IMR-90 (cell line): Measurements from ENCODE around the gene PLXDC1. TPM values are rescaled to one million over a fixed set of nuclear protein-coding genes. Genes with fewer than 3 reads are reported as not detected.
A peak's percentile ranks its signal among the peaks of the same experiment; 100 is the strongest.

ENCODE experiments used
- ATAC-seq: fragments of 200-7000 bp; cut with Tn5 transposase; 2 replicates; pipeline ENCODE4 v1.9.1; 2020; ENCODE audit warnings: low read depth, mild to moderate bottlenecking, moderate library complexity
- BruUV-seq: library from RNA; stranded (reverse); fragments of 400-500 nt; replicated peaks from 2 replicates; lab custom pipeline; 2021; lab: Mats Ljungman, UMichigan
- CTCF ChIA-PET: fragments of 300-600 bp; formaldehyde crosslinking; extraction: SDS; loops from one replicate; lab custom pipeline; 2021; ENCODE audit warnings: antibody characterized with exemption; lab: Yijun Ruan, JAX
- POLR2A ChIA-PET: fragments of 300-600 bp; sonication (Branson Sonifier 250); formaldehyde crosslinking; loops from one replicate; lab custom pipeline; 2022; ENCODE audit warnings: antibody characterized with exemption; ENCODE audit not compliant: unreplicated experiment; lab: Charles Lee
- DNase-seq: peaks from one replicate; pipeline ENCODE4 v3.0.0; 2013
- H2AFZ ChIP-seq: replicated peaks from 2 replicates; pipeline ENCODE3; 2013; ENCODE audit warnings: low read length, mild to moderate bottlenecking; ENCODE audit not compliant: poor library complexity
- H2AK5ac ChIP-seq: 2 replicates; pipeline ENCODE4 v1.6.1; 2013; ENCODE audit warnings: low read depth, low read length, inconsistent platforms
- H2AK9ac ChIP-seq: replicated peaks from 2 replicates; pipeline ENCODE3; 2013; ENCODE audit warnings: mild to moderate bottlenecking, low read depth, low read length, moderate library complexity; ENCODE audit not compliant: poor library complexity
- H2BK120ac ChIP-seq: 2 replicates; pipeline ENCODE4 v1.6.1; 2013; ENCODE audit warnings: low read depth, low read length, inconsistent platforms
- H2BK15ac ChIP-seq: 3 replicates; pipeline ENCODE4 v1.6.1; 2013; ENCODE audit warnings: low read depth, low read length, inconsistent platforms
- H2BK20ac ChIP-seq: 2 replicates; pipeline ENCODE4 v1.6.1; 2013; ENCODE audit warnings: low read depth, mild to moderate bottlenecking, inconsistent platforms, low read length, moderate library complexity
- H2BK5ac ChIP-seq: 2 replicates; pipeline ENCODE4 v1.6.1; 2013; ENCODE audit warnings: mild to moderate bottlenecking, low read depth, low read length, inconsistent platforms; ENCODE audit not compliant: poor library complexity, severe bottlenecking
- H3K14ac ChIP-seq: replicated peaks from 2 replicates; pipeline ENCODE4 v1.6.1; 2013; ENCODE audit warnings: low read depth, low read length, inconsistent platforms
- H3K18ac ChIP-seq: 2 replicates; pipeline ENCODE4 v1.6.1; 2013; ENCODE audit warnings: low read depth, low read length, control low read depth
- H3K23ac ChIP-seq: 2 replicates; pipeline ENCODE4 v1.6.1; 2013; ENCODE audit warnings: low read depth, low read length, inconsistent platforms
- H3K27ac ChIP-seq: 2 replicates; pipeline ENCODE4 v1.5.1; 2013; ENCODE audit warnings: mild to moderate bottlenecking, control low read depth, low read length; ENCODE audit not compliant: insufficient read depth
- H3K27me3 ChIP-seq: 2 replicates; pipeline ENCODE4 v1.6.1; 2013; ENCODE audit warnings: low read length; ENCODE audit not compliant: control insufficient read depth, insufficient read depth
- H3K36me3 ChIP-seq: 2 replicates; pipeline ENCODE4 v1.6.1; 2013; ENCODE audit warnings: low read length, mixed read lengths; ENCODE audit not compliant: control insufficient read depth, insufficient read depth
- H3K4ac ChIP-seq: 2 replicates; pipeline ENCODE4 v1.6.1; 2013; ENCODE audit warnings: low read depth, low read length, inconsistent platforms
- H3K4me1 ChIP-seq: 2 replicates; pipeline ENCODE4 v1.6.1; 2013; ENCODE audit warnings: low read length, mixed read lengths; ENCODE audit not compliant: control insufficient read depth, insufficient read depth
- H3K4me2 ChIP-seq: 2 replicates; pipeline ENCODE4 v1.6.1; 2013; ENCODE audit warnings: low read depth, mild to moderate bottlenecking, control low read depth, low read length, moderate library complexity
- H3K4me3 ChIP-seq: 2 replicates; pipeline ENCODE4 v1.5.1; 2013; ENCODE audit warnings: low read depth, mild to moderate bottlenecking, control low read depth, low read length, moderate library complexity; ENCODE audit not compliant: insufficient read depth
- H3K56ac ChIP-seq: 2 replicates; pipeline ENCODE4 v1.6.1; 2013; ENCODE audit warnings: low read length, inconsistent platforms; ENCODE audit not compliant: insufficient read depth; ENCODE audit errors: extremely low read depth
- H3K79me1 ChIP-seq, 2 experiments: 2 replicates each; pipeline ENCODE4 v1.6.1; 2013; ENCODE audit warnings: low read length in 2 of 2, inconsistent platforms in 1 of 2, low read depth in 1 of 2
- H3K9ac ChIP-seq: 2 replicates; pipeline ENCODE4 v1.6.1; 2013; ENCODE audit warnings: low read depth, low read length, control low read depth
- H3K9me1 ChIP-seq: 2 replicates; pipeline ENCODE4 v1.6.1; 2013; ENCODE audit warnings: low read length, inconsistent platforms; ENCODE audit not compliant: insufficient read depth
- H3K9me3 ChIP-seq: 2 replicates; pipeline ENCODE4 v1.6.1; 2013; ENCODE audit warnings: low read length; ENCODE audit not compliant: control insufficient read depth, insufficient read depth
- H4K20me1 ChIP-seq: 2 replicates; pipeline ENCODE4 v1.6.1; 2013; ENCODE audit warnings: low read length, inconsistent platforms; ENCODE audit not compliant: insufficient read depth
- H4K5ac ChIP-seq: 2 replicates; pipeline ENCODE4 v1.6.1; 2013; ENCODE audit warnings: mild to moderate bottlenecking, low read depth, low read length, control low read depth
- H4K8ac ChIP-seq, 2 experiments: 2 replicates each; pipeline ENCODE4 v1.6.1; 2013; ENCODE audit warnings: low read depth in 2 of 2, low read length in 2 of 2, control low read depth in 1 of 2, inconsistent platforms in 1 of 2
- H4K91ac ChIP-seq: 2 replicates; pipeline ENCODE4 v1.6.1; 2013; ENCODE audit warnings: low read depth, low read length, inconsistent platforms; ENCODE audit not compliant: insufficient read depth
- BHLHE40 ChIP-seq: fragments of 150-350 bp; IDR thresholded peaks from 2 replicates; pipeline ENCODE4 v1.6.1; 2016; ENCODE audit warnings: mild to moderate bottlenecking, low read depth, low read length
- CEBPB ChIP-seq: IDR thresholded peaks from 2 replicates; pipeline ENCODE4 v1.6.1; 2012; ENCODE audit warnings: low read depth, low read length, improper control_type of control experiment
- CHD1 ChIP-seq: IDR thresholded peaks from 2 replicates; pipeline ENCODE4 v1.6.1; 2012; ENCODE audit warnings: low read depth, low read length, improper control_type of control experiment
- CTCF ChIP-seq: conservative IDR thresholded peaks from 2 replicates; pipeline ENCODE4 v1.5.1; 2012; ENCODE audit warnings: mild to moderate bottlenecking, low read depth, low read length, improper control_type of control experiment
- MAFK ChIP-seq: IDR thresholded peaks from 2 replicates; pipeline ENCODE4 v1.6.1; 2012; ENCODE audit warnings: low read depth, low read length, improper control_type of control experiment
- NFE2L2 ChIP-seq: fragments of 150-350 bp; IDR thresholded peaks from 2 replicates; pipeline ENCODE4 v1.6.1; 2016; ENCODE audit warnings: low read depth, mild to moderate bottlenecking, low read length
- RCOR1 ChIP-seq: IDR thresholded peaks from 2 replicates; pipeline ENCODE4 v1.6.1; 2012; ENCODE audit warnings: mild to moderate bottlenecking, low read length, improper control_type of control experiment; ENCODE audit not compliant: insufficient replicate concordance
- WGBS, 2 experiments: methylation state at CpG; one replicate each; pipeline versions ENCODE4 v1.1.5 to v1.1.7; 2013; ENCODE audit warnings: missing lambda C conversion rate in 2 of 2; ENCODE audit not compliant: insufficient read length in 1 of 2; ENCODE audit errors: extremely low coverage in 2 of 2; 5-methylcytosine and 5-hydroxymethylcytosine counted together
- dilution Hi-C: fragments of 300-500 bp; cut with HindIII; formaldehyde crosslinking; loops from one replicate; pipeline ENCODE4 v1.14.3; 2018; ENCODE audit warnings: low sequenced_read_pairs; ENCODE audit not compliant: unreplicated experiment
- in situ Hi-C: fragments of 300-500 bp; cut with MboI; formaldehyde crosslinking; loops from 3 replicates; pipeline ENCODE4 v1.14.3; 2019; ENCODE audit warnings: low sequenced_read_pairs, inconsistent platforms, mixed read lengths
- intact Hi-C: fragments of 100-400 bp; cut with micrococcal nuclease; formaldehyde crosslinking; loops from 2 replicates; pipeline ENCODE4 v1.10.0; 2022
- polyA plus RNA-seq, 3 experiments: library from polyadenylated mRNA; depleted of rRNA; stranded (reverse); fragments of >200 nt; gene quantifications; 2 replicates each; pipeline ENCODE4 v1.2.3, GENCODE V29; 2012; ENCODE audit warnings: low replicate concordance in 1 of 3
- total RNA-seq: library from RNA; depleted of rRNA; stranded (reverse); fragments of >200 nt; gene quantifications from 2 replicates; pipeline ENCODE4 v1.2.3, GENCODE V29; 2012
- TF ChIP-seq, protein P1 (sequence below): fragments of 150-350 bp; IDR thresholded peaks from 2 replicates; pipeline ENCODE4 v1.6.1; 2016; ENCODE audit warnings: low read depth, mild to moderate bottlenecking, low read length, moderate library complexity, borderline replicate concordance

Gene PLXDC1
- total and polyA plus RNA-seq, 2 of the 4 experiments (the other 2 are of a cell fraction), result under 0.01 to 0.50 TPM

- POLR2A ChIA-PET, result no interaction called here
- intact Hi-C loops, result no loop called here
- H3K27ac ChIP-seq, result no peak overlapping the region
Measured at GRCh38 chr17:39193346-39193745, 41.9 kb upstream of the PLXDC1 start.

More at GRCh38 chr17:39193346-39193745, 41.9 kb upstream of the PLXDC1 start:
- Histone ChIP-seq H4K91ac (no peak overlapping the region), H3K4me3 (no peak overlapping the region), H2AK5ac (no peak overlapping the region), H2BK120ac (no peak overlapping the region), H3K27me3 (no peaks in the 10 kb centered on the region), H2BK20ac (no peak overlapping the region), H4K20me1 (peaks cover 21% of the 10 kb centered on the region), H4K5ac (no peak overlapping the region), H3K4me2 (no peak overlapping the region), H3K18ac (no peak overlapping the region), H3K23ac (no peak overlapping the region), H2BK5ac (no peak overlapping the region), H2AK9ac (peak overlapping the region; percentile 85), H3K9ac (no peak overlapping the region), H3K9me3 (no peaks in the 10 kb centered on the region), H3K36me3 (peaks cover 27% of the 10 kb centered on the region), H3K4ac (no peak overlapping the region), H2AFZ (no peak overlapping the region), H3K9me1 (peaks cover 20% of the 10 kb centered on the region), H4K8ac (no peak overlapping the region), H2BK15ac (no peak overlapping the region), H3K4me1 (peaks cover 19% of the 10 kb centered on the region), H3K14ac (no peak overlapping the region), H3K56ac (no peak overlapping the region), H3K79me1 (peaks cover 29 to 54% of the 10 kb centered on the region in 2 experiments)
- TF ChIP-seq CTCF (no peak), NFE2L2 (no peak), CEBPB (no peak), BHLHE40 (no peak), CHD1 (no peak), RCOR1 (no peak), MAFK (no peak)
- TF ChIP-seq, protein P1, sequence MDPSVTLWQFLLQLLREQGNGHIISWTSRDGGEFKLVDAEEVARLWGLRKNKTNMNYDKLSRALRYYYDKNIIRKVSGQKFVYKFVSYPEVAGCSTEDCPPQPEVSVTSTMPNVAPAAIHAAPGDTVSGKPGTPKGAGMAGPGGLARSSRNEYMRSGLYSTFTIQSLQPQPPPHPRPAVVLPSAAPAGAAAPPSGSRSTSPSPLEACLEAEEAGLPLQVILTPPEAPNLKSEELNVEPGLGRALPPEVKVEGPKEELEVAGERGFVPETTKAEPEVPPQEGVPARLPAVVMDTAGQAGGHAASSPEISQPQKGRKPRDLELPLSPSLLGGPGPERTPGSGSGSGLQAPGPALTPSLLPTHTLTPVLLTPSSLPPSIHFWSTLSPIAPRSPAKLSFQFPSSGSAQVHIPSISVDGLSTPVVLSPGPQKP, result no peak
- ATAC-seq (no peak), DNase-seq (no peak)
- CTCF ChIA-PET, result no interaction called here
- in situ Hi-C loops (no loop called here), dilution Hi-C loops (no loop called here)
- BruUV-seq, result no TSS peak
- WGBS, 2 experiments, result no CpG with 5 or more reads among the region's 10 CpGs
